Endothelial cell of umbilical vein (primary cell): ENCODE data around the gene CPXM2. TPM values are rescaled to one million over a fixed set of nuclear protein-coding genes. Genes with fewer than 3 reads are reported as not detected.

Experiments
- BruUV-seq: library from RNA; stranded (reverse); fragments of 400-500 nt; replicated peaks from 2 replicates; lab custom pipeline; 2021; lab: Mats Ljungman, UMichigan
- CTCF ChIA-PET: fragments of 300-600, 350-600 bp; sonication (Branson Sonifier 250); formaldehyde crosslinking; loops from one replicate; lab custom pipeline; 2021; ENCODE audit warnings: antibody characterized with exemption, inconsistent platforms; lab: Charles Lee
- POLR2A ChIA-PET: fragments of 300-600, 350-600 bp; sonication (Branson Sonifier 250); formaldehyde crosslinking; loops from one replicate; lab custom pipeline; 2021; ENCODE audit warnings: antibody characterized with exemption, inconsistent platforms; lab: Charles Lee
- DNase-seq: peaks from one replicate; pipeline ENCODE4 v3.0.0-alpha.2; 2011; ENCODE audit warnings: low read depth, low spot score
- FAIRE-seq: peaks from 2 replicates; lab custom pipeline; 2011; peaks lifted over from hg19 to GRCh38; lab: Jason Lieb, UNC
- H2AFZ ChIP-seq: 2 replicates; pipeline ENCODE4 v1.6.0; 2012; ENCODE audit warnings: low read depth, low read length, control low read depth, inconsistent platforms
- H3K27ac ChIP-seq: 2 replicates; pipeline ENCODE4 v1.5.1; 2011; ENCODE audit warnings: low read depth, mild to moderate bottlenecking, control low read depth, low read length, moderate library complexity; ENCODE audit not compliant: insufficient read depth
- H3K27me3 ChIP-seq, 2 experiments: 2 replicates each; pipeline versions ENCODE4 v1.6.0 to v1.6.1; 2011; ENCODE audit warnings: low read length in 2 of 2, mixed read lengths in 1 of 2; ENCODE audit not compliant: control insufficient read depth in 2 of 2, insufficient read depth in 2 of 2
- H3K36me3 ChIP-seq, 2 experiments: 2 replicates in 1 of 2; 3 replicates in 1 of 2; pipeline ENCODE4 v1.5.1; 2011; ENCODE audit warnings: low read length in 2 of 2, mild to moderate bottlenecking in 1 of 2, moderate library complexity in 1 of 2; ENCODE audit not compliant: control insufficient read depth in 2 of 2, insufficient read depth in 2 of 2; ENCODE audit errors: extremely low read depth in 1 of 2
- H3K4me1 ChIP-seq: 3 replicates; pipeline ENCODE4 v1.5.1; 2011; ENCODE audit warnings: mild to moderate bottlenecking, low read length; ENCODE audit not compliant: control insufficient read depth, insufficient read depth; ENCODE audit errors: extremely low read depth
- H3K4me2 ChIP-seq: 2 replicates; pipeline ENCODE4 v1.6.1; 2011; ENCODE audit warnings: low read length, control low read depth, mixed read lengths; ENCODE audit not compliant: insufficient read depth
- H3K4me3 ChIP-seq, 3 experiments: fragments of 200-600 bp in 1 of 3; sonication (generic), shearing (Covaris generic) in 1 of 3; replicated peaks in 1 of 3; 2 replicates each; pipeline ENCODE4 v1.5.1; 2011 to 2016; ENCODE audit warnings: control low read depth in 3 of 3, low read length in 3 of 3, mild to moderate bottlenecking in 2 of 3, inconsistent platforms in 1 of 3, low read depth in 1 of 3, moderate library complexity in 1 of 3; ENCODE audit not compliant: insufficient read depth in 1 of 3
- H3K79me2 ChIP-seq: 2 replicates; pipeline ENCODE4 v1.6.0; 2012; ENCODE audit warnings: low read length, inconsistent platforms; ENCODE audit not compliant: control insufficient read depth, insufficient read depth
- H3K9ac ChIP-seq: replicated peaks from 2 replicates; pipeline ENCODE3; 2011; ENCODE audit warnings: low read length, control low read depth; ENCODE audit not compliant: insufficient read depth; ENCODE audit errors: extremely low read depth
- H3K9me1 ChIP-seq: replicated peaks from 3 replicates; pipeline ENCODE4 v1.6.0; 2011; ENCODE audit warnings: mild to moderate bottlenecking, low read length; ENCODE audit not compliant: control insufficient read depth, insufficient read depth; ENCODE audit errors: extremely low read depth
- H3K9me3 ChIP-seq: replicated peaks from 2 replicates; pipeline ENCODE4 v1.5.1; 2012; ENCODE audit warnings: low read length, inconsistent platforms; ENCODE audit not compliant: control insufficient read depth, insufficient read depth
- H4K20me1 ChIP-seq: replicated peaks from 2 replicates; pipeline ENCODE3; 2011; ENCODE audit warnings: mild to moderate bottlenecking, low read length; ENCODE audit not compliant: control insufficient read depth, insufficient read depth; ENCODE audit errors: extremely low read depth
- CTCF ChIP-seq, 2 donors: IDR thresholded peaks; 1 replicate in 1 of 2; 2 replicates in 1 of 2; pipeline ENCODE4 v1.5.1; 2011; ENCODE audit warnings: low read length in 2 of 2, mild to moderate bottlenecking in 2 of 2, moderate library complexity in 2 of 2, control low read depth in 1 of 2, inconsistent platforms in 1 of 2, low read depth in 1 of 2; ENCODE audit not compliant: insufficient read depth in 1 of 2; ENCODE audit errors: extremely low read depth in 1 of 2
- EZH2 ChIP-seq: IDR thresholded peaks from 2 replicates; pipeline ENCODE4 v1.6.1; 2012; ENCODE audit warnings: borderline replicate concordance, low read depth, mild to moderate bottlenecking, moderate library complexity, low read length, inconsistent platforms; ENCODE audit not compliant: severe bottlenecking
- FOS ChIP-seq: IDR thresholded peaks from 2 replicates; pipeline ENCODE4 v1.6.1; 2011; ENCODE audit warnings: mild to moderate bottlenecking, low read length, moderate library complexity, borderline replicate concordance; ENCODE audit not compliant: insufficient read depth
- GATA2 ChIP-seq: IDR thresholded peaks from 2 replicates; pipeline ENCODE4 v1.7.0; 2011; ENCODE audit warnings: low read depth, mild to moderate bottlenecking, moderate library complexity, mixed read lengths, low read length; ENCODE audit not compliant: insufficient read length, insufficient read depth
- JUN ChIP-seq: IDR thresholded peaks from 2 replicates; pipeline ENCODE4 v1.6.1; 2011; ENCODE audit warnings: borderline replicate concordance, low read depth; ENCODE audit not compliant: insufficient read length, insufficient read depth
- MAX ChIP-seq: IDR thresholded peaks from 2 replicates; pipeline ENCODE4 v1.6.1; 2011; ENCODE audit not compliant: insufficient read depth, insufficient read length
- MYC ChIP-seq: IDR thresholded peaks from one replicate; pipeline ENCODE4 v1.6.1; 2011; ENCODE audit warnings: mild to moderate bottlenecking, low read depth, low read length
- POLR2A ChIP-seq: IDR thresholded peaks from 2 replicates; pipeline ENCODE4 v1.6.1; 2012; ENCODE audit warnings: low read depth, mild to moderate bottlenecking, control low read depth, low read length
- POLR2AphosphoS5 ChIP-seq: IDR thresholded peaks from 2 replicates; pipeline ENCODE4 v1.6.1; 2012; ENCODE audit warnings: low read depth, mild to moderate bottlenecking, control low read depth, low read length, moderate library complexity; ENCODE audit not compliant: insufficient read depth
- dilution Hi-C: fragments of 300-500 bp; cut with MboI; formaldehyde crosslinking; loops from one replicate; pipeline ENCODE4 v1.15.0; 2019; ENCODE audit warnings: low sequenced_read_pairs; ENCODE audit not compliant: extremely low pct_ligation_motif_present
- intact Hi-C: fragments of 100-400 bp; cut with micrococcal nuclease; formaldehyde crosslinking; loops from one replicate; pipeline ENCODE4 v1.10.0; 2022
- polyA plus RNA-seq, 4 experiments: library from polyadenylated mRNA; depleted of rRNA in 3 of 4; stranded (reverse) in 3 of 4; unstranded in 1 of 4; fragments of >200 nt; gene quantifications; 2 replicates each; pipeline versions ENCODE4 v1.2.1 to v1.2.3, GENCODE V29; 2011 to 2012; ENCODE audit warnings: missing spikeins in 1 of 4
- total RNA-seq: library from RNA; stranded (reverse); gene quantifications from 2 replicates; pipeline ENCODE4 v1.2.3, GENCODE V29; 2021

Gene CPXM2
- total and polyA plus RNA-seq, 2 donors (not counting 3 experiments of a cell fraction or from before 2014, with no cell fraction given), result 1.8 to 2.7 TPM

- H3K27me3 ChIP-seq, result no peaks in the 10 kb centered on the region
- H3K9ac ChIP-seq, result no peak overlapping the region
- no peaks in the 10 kb centered on the region for H3K79me2 ChIP-seq
- no peaks in the 10 kb centered on the region for H3K9me1 ChIP-seq
- intact Hi-C loops (no loop called here), dilution Hi-C loops (no loop called here)
- POLR2A ChIA-PET, result no interaction called here
- no peak overlapping the region for H3K27ac ChIP-seq
- no peak overlapping the region for H2AFZ ChIP-seq
- no peaks in the 10 kb centered on the region for H3K36me3 ChIP-seq
- DNase-seq (no peak), FAIRE-seq (no peak)
- H3K9me3 ChIP-seq, result no peaks in the 10 kb centered on the region
- TF ChIP-seq POLR2A (no peak), POLR2AphosphoS5 (no peak), GATA2 (no peak), FOS (no peak), EZH2 (no peak), MYC (no peak)
- no peaks in the 10 kb centered on the region for H3K4me1 ChIP-seq
- H3K4me3 ChIP-seq, result no peak overlapping the region
- CTCF ChIA-PET, result no interaction called here
- BruUV-seq, result no TSS peak
- H4K20me1 ChIP-seq, result no peaks in the 10 kb centered on the region
- no peak overlapping the region for H3K4me2 ChIP-seq
These were observed 185.4 kb downstream of the CPXM2 start for GRCh38 chr10:123706236-123706635.

- no TSS peak for BruUV-seq
- no peak overlapping the region for H2AFZ ChIP-seq
- H3K4me1 ChIP-seq, result no peaks in the 10 kb centered on the region
- no peak overlapping the region for H3K4me3 ChIP-seq
- intact Hi-C loops (no loop called here), dilution Hi-C loops (no loop called here)
- H3K9ac ChIP-seq, result no peak overlapping the region
- no peak for FAIRE-seq
- ChIA-PET POLR2A (no interaction called here), CTCF (no interaction called here)
- no peaks in the 10 kb centered on the region for H3K9me3 ChIP-seq
- DNase-seq, result no peak
- H4K20me1 ChIP-seq, result no peaks in the 10 kb centered on the region
- no peak for TF ChIP-seq FOS
- TF ChIP-seq POLR2AphosphoS5, result no peak
- TF ChIP-seq MYC, result no peak
- no peak for TF ChIP-seq JUN
- TF ChIP-seq POLR2A, result no peak
- no peak for TF ChIP-seq CTCF (IDR thresholded peaks at IDR 0.05; ENCODE audit: extremely low read depth in 1 of 2, insufficient read depth in 1 of 2, low read depth in 1 of 2, low read length in 2 of 2)
- TF ChIP-seq EZH2, result no peak
- no peak for TF ChIP-seq GATA2
- no peak for TF ChIP-seq MAX
- H3K9me1 ChIP-seq, result no peaks in the 10 kb centered on the region
- H3K27ac ChIP-seq, result no peak overlapping the region
- no peaks in the 10 kb centered on the region for H3K79me2 ChIP-seq
- no peak overlapping the region for H3K4me2 ChIP-seq
- H3K27me3 ChIP-seq, result no peaks in the 10 kb centered on the region
- H3K36me3 ChIP-seq, result no peaks in the 10 kb centered on the region
These were observed 186.8 kb downstream of the CPXM2 start for GRCh38 chr10:123704812-123705211.
